Right atrium auricular region (tissue), 2 donors: Measurements from ENCODE around the gene GRIN2D. TPM values are rescaled to one million over a fixed set of nuclear protein-coding genes. Genes with fewer than 3 reads are reported as not detected.
A peak's percentile ranks its signal among the peaks of the same experiment; 100 is the strongest.

ENCODE experiments used
- DNase-seq: peaks from one replicate; pipeline ENCODE4 v3.0.0-alpha.2; 2019; ENCODE audit warnings: low spot score
- H3K27ac ChIP-seq, 2 donors: fragments of 200-600 bp; sonication (generic); 1 replicate in 1 of 2; 2 replicates in 1 of 2; pipeline ENCODE4 v1.5.1; 2016 to 2019
- H3K27me3 ChIP-seq, 2 donors: fragments of 200-600 bp; sonication (generic); one replicate each; pipeline versions ENCODE4 v1.5.1 to v1.6.0; 2017 to 2019
- H3K36me3 ChIP-seq: fragments of 200-600 bp; sonication (generic); one replicate; pipeline ENCODE4 v1.5.1; 2016
- H3K4me1 ChIP-seq, 2 donors: fragments of 200-600 bp; sonication (generic); one replicate each; pipeline versions ENCODE4 v1.5.1 to v1.6.0; 2017 to 2019
- H3K4me3 ChIP-seq, 2 donors: fragments of 200-600 bp; sonication (generic); 1 replicate in 1 of 2; 2 replicates in 1 of 2; pipeline ENCODE4 v1.5.1; 2017 to 2019; ENCODE audit warnings: mild to moderate bottlenecking in 1 of 2, moderate library complexity in 1 of 2
- H3K9me3 ChIP-seq, 2 donors: fragments of 200-600 bp; sonication (generic); one replicate each; pipeline ENCODE4 v1.5.1; 2019
- total RNA-seq, 2 donors: library from RNA; depleted of rRNA; stranded (reverse); fragments of >200 nt; gene quantifications; one replicate each; pipeline ENCODE4 v1.1.0, GENCODE V29; 2016
- TF ChIP-seq, protein P1 (sequence below), 2 donors: fragments of 200-600 bp; sonication (generic); IDR thresholded peaks; one replicate each; pipeline ENCODE4 v1.5.1; 2019; ENCODE audit warnings: antibody characterized with exemption in 2 of 2

Gene GRIN2D
- total RNA-seq, 2 donors from 2014 or later = 0.31 to 0.33 TPM

GRCh38 chr19:48415395-48415794, 21.9 kb downstream of the GRIN2D start:
- peak overlapping the region in 1 of 2 donors; percentile 40 for H3K4me3 ChIP-seq
- H3K27me3 ChIP-seq = no peaks in the 10 kb centered on the region

DNA sequence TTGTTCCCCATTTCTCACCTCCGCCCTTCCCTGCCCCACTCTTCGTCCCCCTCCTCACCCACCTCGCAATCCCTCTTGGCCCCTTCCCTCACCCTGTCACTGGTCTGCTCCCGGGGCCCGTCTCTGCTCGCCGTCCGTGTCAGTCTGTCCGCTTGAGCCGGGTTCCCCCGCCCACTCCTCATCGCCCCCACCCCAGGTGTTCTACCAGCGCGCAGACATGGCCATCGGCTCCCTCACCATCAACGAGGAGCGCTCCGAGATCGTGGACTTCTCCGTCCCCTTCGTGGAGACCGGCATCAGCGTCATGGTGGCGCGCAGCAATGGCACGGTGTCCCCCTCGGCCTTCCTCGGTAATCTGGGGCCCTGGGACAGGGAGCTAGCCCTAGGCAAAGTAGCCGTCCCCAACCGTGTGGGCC, 22.3 kb downstream of the GRIN2D start:
- peaks cover 0 to 23% of the 10 kb centered on the region in 2 donors for H3K4me1 ChIP-seq
- TF ChIP-seq, protein P1, sequence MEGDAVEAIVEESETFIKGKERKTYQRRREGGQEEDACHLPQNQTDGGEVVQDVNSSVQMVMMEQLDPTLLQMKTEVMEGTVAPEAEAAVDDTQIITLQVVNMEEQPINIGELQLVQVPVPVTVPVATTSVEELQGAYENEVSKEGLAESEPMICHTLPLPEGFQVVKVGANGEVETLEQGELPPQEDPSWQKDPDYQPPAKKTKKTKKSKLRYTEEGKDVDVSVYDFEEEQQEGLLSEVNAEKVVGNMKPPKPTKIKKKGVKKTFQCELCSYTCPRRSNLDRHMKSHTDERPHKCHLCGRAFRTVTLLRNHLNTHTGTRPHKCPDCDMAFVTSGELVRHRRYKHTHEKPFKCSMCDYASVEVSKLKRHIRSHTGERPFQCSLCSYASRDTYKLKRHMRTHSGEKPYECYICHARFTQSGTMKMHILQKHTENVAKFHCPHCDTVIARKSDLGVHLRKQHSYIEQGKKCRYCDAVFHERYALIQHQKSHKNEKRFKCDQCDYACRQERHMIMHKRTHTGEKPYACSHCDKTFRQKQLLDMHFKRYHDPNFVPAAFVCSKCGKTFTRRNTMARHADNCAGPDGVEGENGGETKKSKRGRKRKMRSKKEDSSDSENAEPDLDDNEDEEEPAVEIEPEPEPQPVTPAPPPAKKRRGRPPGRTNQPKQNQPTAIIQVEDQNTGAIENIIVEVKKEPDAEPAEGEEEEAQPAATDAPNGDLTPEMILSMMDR (IDR thresholded peaks at IDR 0.05) = no peak
- no peaks in the 10 kb centered on the region for H3K9me3 ChIP-seq
- H3K27ac ChIP-seq = no peak overlapping the region
- no peaks in the 10 kb centered on the region for H3K36me3 ChIP-seq
- no peaks in the 10 kb centered on the region for H3K27me3 ChIP-seq
- peak overlapping the region in 1 of 2 donors; percentile 40 for H3K4me3 ChIP-seq
- DNase-seq = no peak

More at GRCh38 chr19:48415395-48415794, 21.9 kb downstream of the GRIN2D start:
- TF ChIP-seq, protein P1 (IDR thresholded peaks at IDR 0.05) = no peak
- Histone ChIP-seq H3K4me1 (peaks cover 0 to 23% of the 10 kb centered on the region in 2 donors), H3K36me3 (no peaks in the 10 kb centered on the region), H3K9me3 (no peaks in the 10 kb centered on the region), H3K27ac (no peak overlapping the region)
- DNase-seq = peak; percentile 78

DNA sequence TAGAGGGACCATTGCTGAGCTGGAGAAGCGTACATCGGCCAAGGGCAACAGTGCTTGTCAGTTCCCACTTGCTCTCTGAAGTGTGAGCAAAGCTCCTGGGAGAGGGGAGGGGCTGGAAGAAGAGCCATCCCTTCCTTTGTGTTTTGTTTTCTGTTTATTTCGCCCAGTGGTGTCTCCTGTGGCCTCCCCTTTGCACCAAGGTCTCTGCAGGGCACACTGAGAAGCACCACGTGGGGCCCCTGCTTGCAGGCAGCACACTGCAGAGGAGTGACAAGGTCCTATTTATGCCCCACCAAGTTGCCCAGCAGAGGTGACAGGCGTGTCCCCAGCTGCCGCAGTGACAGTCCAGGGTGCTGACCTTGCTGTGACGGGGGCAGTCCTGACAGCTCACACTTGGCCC, 24.0 kb downstream of the GRIN2D start:
- no peaks in the 10 kb centered on the region for H3K9me3 ChIP-seq
- H3K4me1 ChIP-seq = peaks cover 0 to 23% of the 10 kb centered on the region in 2 donors
- H3K36me3 ChIP-seq = no peaks in the 10 kb centered on the region
- TF ChIP-seq, protein P1 (IDR thresholded peaks at IDR 0.05) = no peak
- no peak overlapping the region for H3K4me3 ChIP-seq
- no peak overlapping the region for H3K27ac ChIP-seq
- DNase-seq = no peak
- no peaks in the 10 kb centered on the region for H3K27me3 ChIP-seq

- TF ChIP-seq, protein P1 (IDR thresholded peaks at IDR 0.05) = no peak
- Histone ChIP-seq H3K27me3 (no peaks in the 10 kb centered on the region), H3K4me3 (no peak overlapping the region), H3K27ac (no peak overlapping the region), H3K4me1 (peaks cover 0 to 23% of the 10 kb centered on the region in 2 donors), H3K9me3 (no peaks in the 10 kb centered on the region), H3K36me3 (no peaks in the 10 kb centered on the region)
- no peak for DNase-seq
Measured at GRCh38 chr19:48418317-48419064, 25.0 kb downstream of the GRIN2D start.

GRCh38 chr19:48419158-48419920, 25.9 kb downstream of the GRIN2D start:
- no peaks in the 10 kb centered on the region for H3K27me3 ChIP-seq
- H3K9me3 ChIP-seq = no peaks in the 10 kb centered on the region
- DNase-seq = no peak
- H3K4me3 ChIP-seq = no peak overlapping the region
- no peak overlapping the region for H3K27ac ChIP-seq
- H3K4me1 ChIP-seq = peaks cover 0 to 20% of the 10 kb centered on the region in 2 donors
- H3K36me3 ChIP-seq = no peaks in the 10 kb centered on the region
- TF ChIP-seq, protein P1 (IDR thresholded peaks at IDR 0.05) = no peak
